Measurements from ENCODE around the gene FILIP1. TPM values are rescaled to one million over a fixed set of nuclear protein-coding genes. Genes with fewer than 3 reads are reported as not detected.

Gene FILIP1, protein sequence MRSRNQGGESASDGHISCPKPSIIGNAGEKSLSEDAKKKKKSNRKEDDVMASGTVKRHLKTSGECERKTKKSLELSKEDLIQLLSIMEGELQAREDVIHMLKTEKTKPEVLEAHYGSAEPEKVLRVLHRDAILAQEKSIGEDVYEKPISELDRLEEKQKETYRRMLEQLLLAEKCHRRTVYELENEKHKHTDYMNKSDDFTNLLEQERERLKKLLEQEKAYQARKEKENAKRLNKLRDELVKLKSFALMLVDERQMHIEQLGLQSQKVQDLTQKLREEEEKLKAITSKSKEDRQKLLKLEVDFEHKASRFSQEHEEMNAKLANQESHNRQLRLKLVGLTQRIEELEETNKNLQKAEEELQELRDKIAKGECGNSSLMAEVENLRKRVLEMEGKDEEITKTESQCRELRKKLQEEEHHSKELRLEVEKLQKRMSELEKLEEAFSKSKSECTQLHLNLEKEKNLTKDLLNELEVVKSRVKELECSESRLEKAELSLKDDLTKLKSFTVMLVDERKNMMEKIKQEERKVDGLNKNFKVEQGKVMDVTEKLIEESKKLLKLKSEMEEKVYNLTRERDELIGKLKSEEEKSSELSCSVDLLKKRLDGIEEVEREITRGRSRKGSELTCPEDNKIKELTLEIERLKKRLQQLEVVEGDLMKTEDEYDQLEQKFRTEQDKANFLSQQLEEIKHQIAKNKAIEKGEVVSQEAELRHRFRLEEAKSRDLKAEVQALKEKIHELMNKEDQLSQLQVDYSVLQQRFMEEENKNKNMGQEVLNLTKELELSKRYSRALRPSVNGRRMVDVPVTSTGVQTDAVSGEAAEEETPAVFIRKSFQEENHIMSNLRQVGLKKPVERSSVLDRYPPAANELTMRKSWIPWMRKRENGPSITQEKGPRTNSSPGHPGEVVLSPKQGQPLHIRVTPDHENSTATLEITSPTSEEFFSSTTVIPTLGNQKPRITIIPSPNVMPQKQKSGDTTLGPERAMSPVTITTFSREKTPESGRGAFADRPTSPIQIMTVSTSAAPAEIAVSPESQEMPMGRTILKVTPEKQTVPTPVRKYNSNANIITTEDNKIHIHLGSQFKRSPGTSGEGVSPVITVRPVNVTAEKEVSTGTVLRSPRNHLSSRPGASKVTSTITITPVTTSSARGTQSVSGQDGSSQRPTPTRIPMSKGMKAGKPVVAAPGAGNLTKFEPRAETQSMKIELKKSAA (N-terminal part only)
- total RNA-seq (2014; rRNA removed): under 0.01 TPM in 1 of 2 replicates, not detected in the other
- polyA plus RNA-seq (2012): 0.01 TPM

DNA sequence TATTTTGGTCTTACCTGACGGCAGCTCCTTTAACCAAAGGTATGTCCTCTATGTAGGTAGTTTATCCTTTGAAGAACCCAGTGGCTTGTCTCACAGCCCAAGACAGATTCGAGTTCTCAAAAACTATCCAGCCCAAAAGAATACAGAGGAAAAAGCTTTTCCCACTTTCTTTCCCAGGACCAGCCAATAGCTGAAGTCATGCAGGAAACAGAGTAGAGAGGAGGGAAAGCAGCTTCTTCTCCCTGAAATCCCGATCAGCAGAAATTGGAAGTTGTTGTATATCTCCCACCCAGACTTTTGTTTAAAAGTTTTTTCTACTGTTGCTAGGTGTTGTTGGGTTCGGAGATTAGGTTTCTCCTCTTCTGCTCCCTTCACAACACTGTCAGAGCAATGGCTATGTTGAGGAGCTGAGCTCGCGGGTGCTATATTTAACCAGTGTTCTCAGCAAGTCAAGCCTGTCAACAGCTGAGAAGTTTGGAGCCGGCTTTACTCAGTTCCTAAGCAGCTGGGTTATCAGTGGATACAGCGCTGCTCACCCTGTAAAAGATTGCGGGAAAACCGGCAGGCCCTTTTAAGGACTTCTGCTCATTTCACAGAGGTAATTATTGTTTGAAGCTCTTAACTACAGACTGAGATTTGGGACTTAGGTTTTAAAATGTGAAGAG lies at the start of gene FILIP1:
Gene FILIP1 (minus strand): TSS at position 401 of the 665 bp plus-strand sequence. CDS start 78,828 bp downstream, outside the sequence.
- DNase-seq (ENCODE audit: low read depth): peak; percentile 56

DNA sequence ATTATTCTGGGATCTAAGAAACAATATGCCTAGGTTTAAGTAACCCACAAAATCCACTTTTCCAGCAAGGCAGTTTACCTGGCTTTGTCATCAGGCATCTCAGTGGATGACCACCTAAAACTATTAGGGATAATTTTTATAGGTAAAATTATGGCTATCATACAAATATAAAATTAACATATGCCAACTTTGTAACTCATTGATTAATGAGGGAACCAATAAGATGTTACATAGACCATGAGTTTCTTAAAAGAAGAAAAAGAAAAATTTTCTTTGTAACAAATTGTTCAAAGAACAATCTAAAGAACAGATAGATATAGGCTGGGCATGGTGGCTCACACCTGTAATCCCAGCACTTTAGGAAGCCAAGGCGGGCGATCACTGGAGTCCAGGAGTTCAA lies 49.7 kb upstream of the FILIP1 start:
- no peak for DNase-seq (ENCODE audit: low read depth)

DNA sequence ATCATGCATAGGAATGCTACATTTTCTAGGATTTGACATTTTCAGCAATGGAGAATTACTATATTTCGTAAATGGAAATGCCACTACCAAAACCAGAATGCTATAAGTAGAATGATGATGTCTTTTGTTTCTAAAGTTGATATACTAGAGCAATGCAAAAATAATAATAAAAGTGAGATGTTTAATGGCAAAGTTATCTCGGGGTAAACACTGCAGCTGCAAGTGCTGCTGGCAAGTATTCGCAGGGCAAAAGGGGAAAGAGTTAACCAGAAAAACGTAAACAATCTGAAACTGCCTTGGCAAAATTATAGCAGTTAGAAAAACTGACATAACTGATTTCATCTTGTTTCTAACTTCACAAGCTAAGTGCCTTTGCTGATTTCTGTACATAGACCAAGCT lies 45.5 kb upstream of the FILIP1 start:
- DNase-seq (ENCODE audit: low read depth): no peak

GRCh38 chr6:75532521-75532920 lies 38.9 kb upstream of the FILIP1 start:
- no peak for DNase-seq (ENCODE audit: low read depth)

DNA sequence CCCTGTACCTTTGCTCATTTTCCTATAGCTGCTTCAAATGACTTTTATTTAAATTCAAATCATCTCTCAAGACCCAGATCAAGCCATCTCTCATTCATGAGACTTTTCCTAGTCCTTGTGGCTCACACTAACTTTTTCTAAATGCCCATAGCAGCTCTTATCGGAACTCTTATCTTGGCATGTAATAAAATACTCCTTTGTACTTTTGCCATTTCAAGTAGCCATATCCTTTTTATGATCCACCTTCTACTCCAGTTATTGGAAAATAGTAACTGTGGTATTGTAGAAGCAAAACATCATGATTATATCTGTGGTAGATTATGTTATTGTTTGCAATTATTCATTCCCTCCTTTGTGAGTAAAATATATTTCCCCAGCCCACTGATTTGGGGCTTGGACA lies 37.6 kb upstream of the FILIP1 start:
- no peak for DNase-seq (ENCODE audit: low read depth)

DNA sequence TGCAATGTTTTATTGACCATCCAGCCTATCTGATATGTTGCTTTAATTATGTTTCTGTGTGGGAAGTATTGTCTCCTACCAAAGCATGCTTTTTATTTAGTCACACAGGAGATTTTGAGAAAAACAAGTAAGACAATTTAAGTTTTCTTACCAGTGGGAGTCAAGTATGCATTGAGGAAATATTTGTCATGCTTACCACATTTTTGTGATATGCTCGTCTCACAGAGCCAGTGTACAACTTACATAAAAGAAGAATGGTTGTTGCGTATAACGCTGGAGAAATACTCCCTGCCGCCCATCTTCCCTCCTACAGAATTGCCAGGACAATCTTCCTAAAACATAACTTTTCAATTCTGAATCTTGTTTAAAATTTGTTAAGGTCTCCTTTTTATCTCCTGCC lies 37.1 kb upstream of the FILIP1 start:
- DNase-seq (ENCODE audit: low read depth): no peak

- DNase-seq (ENCODE audit: low read depth): no peak
Measured at GRCh38 chr6:75528423-75528822, 34.8 kb upstream of the FILIP1 start.

- peak; percentile 59 for DNase-seq (ENCODE audit: low read depth)
Measured at GRCh38 chr6:75526502-75527127, 33.0 kb upstream of the FILIP1 start.

DNA sequence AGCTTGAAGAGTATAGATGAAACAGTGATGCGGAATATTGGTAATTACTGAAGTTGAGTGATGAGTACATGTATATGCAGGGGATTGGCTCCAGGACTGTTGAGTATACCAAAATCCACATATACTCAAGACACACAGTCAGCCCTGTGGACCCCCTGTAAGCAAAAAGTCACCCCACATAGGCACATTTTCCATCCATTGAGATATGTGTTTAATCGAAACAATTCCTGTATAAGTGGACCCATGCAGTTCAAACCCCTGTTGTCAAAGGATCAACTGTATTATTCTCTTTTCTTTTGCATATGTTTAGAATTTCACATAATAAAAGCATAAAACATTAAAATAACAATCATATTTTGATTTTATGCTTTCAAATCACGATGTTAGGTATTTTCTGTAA lies 32.1 kb upstream of the FILIP1 start:
- DNase-seq (ENCODE audit: low read depth): no peak

- DNase-seq (ENCODE audit: low read depth): peak; percentile 63
Measured at GRCh38 chr6:75524322-75524972, 30.8 kb upstream of the FILIP1 start.

DNA sequence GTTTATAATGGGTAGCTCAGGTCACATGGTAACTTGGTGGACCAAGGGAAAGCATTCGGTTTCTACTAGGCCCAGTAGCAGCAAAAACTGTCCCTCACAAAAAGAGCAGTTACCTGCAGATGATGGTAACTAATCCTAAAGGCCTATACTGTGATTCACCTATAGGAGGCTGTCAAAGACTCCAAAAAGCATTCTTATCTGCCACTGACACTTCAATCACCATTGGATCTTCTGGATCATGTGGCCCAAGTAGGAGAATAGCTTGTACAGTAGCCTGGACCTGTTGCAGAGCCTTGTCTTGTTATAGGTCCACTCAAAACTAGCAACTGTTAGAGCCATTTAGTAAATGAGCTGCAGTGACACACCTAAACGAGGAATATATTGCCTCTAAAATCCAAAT lies 23.2 kb upstream of the FILIP1 start:
- DNase-seq (ENCODE audit: low read depth): no peak

DNA sequence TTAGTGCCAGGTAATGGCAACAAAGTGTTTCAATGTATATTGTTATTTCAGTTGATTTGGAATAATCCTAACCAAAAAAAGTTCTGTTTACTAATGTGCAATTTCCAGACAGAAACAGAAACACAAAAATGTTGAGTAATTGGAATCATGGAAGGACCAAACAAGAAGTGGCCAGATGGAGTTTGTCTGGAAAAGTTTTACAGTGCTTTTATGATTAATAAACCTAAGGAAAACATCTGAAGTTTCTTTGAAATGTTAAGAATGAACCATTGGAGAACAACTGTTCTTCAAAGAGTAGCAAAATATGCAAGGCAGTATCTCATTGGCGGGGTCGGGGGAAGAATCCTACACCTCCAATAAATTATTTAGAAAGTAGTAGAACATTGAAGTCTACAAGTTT lies 19.0 kb upstream of the FILIP1 start:
- DNase-seq (ENCODE audit: low read depth): no peak

- no peak for DNase-seq (ENCODE audit: low read depth)
Measured at GRCh38 chr6:75505424-75505823, 11.8 kb upstream of the FILIP1 start.

DNA sequence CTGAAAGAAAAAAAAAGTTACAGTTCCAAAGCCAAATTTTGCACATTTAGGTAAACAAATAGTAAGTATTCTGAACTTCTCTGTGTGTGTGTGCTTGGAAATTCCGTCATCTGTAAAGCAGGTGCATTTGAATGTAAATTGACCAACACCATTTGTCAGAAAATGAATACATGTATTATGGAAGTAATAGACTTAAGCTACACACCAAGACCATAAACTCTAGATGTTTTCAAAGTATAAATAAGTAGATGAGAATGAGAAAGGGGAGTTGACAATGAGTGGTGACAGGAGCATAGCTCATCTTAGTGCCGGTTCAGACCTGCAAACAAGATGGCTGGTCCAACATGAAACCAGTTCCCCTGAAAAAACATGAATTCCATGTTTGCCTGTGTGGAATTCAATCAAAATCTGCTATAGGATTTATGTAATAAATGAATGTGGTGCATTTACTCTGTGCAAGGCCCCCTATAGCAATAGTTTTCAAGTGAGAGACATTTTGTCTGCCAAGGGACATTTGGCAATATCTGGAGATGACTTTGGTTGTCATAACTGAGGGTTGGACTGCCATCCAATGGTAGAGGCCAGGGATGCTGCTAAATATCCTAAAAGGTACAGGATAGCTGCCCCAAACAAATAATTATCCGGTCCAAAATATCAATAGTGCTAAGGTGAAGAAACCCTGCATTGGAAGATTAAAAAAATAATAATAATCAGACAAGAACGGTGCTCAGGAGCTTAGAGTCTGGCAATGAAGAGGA lies 11.0 kb upstream of the FILIP1 start:
- DNase-seq (ENCODE audit: low read depth): no peak

DNA sequence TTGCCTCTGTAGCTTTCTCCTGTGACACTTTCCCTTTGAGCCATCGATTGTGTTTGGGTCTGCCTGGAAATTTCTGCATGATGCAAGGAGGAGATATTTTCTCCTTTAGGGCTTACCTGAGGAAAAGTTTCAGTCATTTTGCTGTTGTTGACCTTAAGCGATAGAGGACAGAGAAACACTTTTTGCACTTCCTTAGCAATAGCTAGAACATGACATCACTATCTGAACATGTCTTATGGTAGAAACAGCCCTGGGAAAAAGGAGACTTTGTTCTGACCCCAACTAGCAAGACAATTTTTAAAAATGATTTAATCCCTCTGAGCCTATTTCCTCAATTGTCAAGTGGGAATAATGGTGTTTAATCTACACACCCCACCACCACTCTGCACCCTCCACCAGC lies 9.7 kb upstream of the FILIP1 start:
- no peak for DNase-seq (ENCODE audit: low read depth)

DNA sequence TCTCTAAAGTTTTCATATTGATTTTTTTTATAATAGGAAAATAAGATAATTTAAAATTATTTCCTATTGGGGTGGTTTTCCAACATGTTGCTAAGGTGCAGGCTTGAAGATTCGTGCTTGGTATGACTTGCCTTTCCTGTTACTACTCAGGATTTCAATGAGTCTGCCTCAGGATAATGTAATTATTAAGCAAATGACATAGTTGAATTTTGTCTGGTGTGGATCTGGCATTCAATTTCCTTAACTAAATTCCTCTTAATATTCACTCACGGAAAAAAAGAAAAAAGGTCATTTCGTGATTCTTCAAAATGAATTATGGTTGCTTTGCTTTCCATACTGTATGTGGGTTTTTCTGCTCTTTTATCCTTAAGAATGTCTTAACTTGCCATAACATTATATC lies 9.3 kb upstream of the FILIP1 start:
- no peak for DNase-seq (ENCODE audit: low read depth)

- no peak for DNase-seq (ENCODE audit: low read depth)
Measured at GRCh38 chr6:75501756-75502155, 8.2 kb upstream of the FILIP1 start.

GRCh38 chr6:75499640-75500039 lies 6.0 kb upstream of the FILIP1 start:
- DNase-seq (ENCODE audit: low read depth): no peak

DNA sequence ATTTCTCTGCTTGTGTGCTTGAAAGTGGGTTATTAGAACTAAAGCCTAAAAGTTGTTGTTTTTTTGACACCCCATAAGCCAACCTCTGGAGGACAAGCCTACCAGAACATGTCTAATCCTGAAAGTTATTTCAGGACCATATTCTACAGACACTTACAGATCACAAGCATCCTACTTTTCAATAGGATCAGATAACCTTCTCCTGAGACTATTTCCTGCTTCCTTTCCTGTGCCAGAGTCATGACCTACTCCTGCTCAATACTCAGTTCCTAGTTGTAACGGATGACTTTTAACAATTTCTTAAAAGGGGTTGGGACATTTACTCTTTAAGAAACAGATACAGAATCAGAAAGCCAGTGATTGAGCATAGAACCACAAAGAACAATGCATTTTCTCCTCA lies 5.3 kb upstream of the FILIP1 start:
- DNase-seq (ENCODE audit: low read depth): no peak

- DNase-seq (ENCODE audit: low read depth): no peak
Measured at GRCh38 chr6:75497994-75498393, 4.4 kb upstream of the FILIP1 start.
